ENCODE data around the gene LAMA2. TPM values are rescaled to one million over a fixed set of nuclear protein-coding genes. Genes with fewer than 3 reads are reported as not detected.

LAMA2 gene
- total RNA-seq, 3 donors from 2014 or later (not counting 1 experiment from before 2014, with no cell fraction given), result 2.1 to 5.3 (median 3.6) TPM

DNA sequence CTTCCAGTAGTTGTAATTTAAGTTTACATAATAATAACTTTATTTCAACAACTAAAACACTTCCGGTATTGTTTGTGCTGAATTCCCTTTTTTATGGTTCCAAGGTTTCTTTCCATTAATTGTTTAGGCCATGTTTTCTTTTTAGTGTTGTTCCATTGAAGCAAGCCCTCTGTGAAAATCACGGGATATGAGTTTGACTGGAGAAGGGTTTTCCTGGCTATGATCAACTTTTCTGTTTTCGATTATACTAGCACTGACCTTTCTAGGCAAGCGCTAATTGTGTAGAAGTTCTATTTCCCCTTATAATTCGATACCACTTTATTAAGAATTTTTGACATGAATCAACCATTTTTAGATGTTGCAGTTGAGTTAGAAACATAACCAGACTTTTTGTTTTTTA lies 2.4 kb downstream of the LAMA2 start:
- Mint-ChIP-seq H3K4me3 (no peak overlapping the region), H3K27me3 (ENCODE audit: low read depth in 2 of 2) (peaks cover 11 to 18% of the 10 kb centered on the region in 2 donors), H3K9me3 (peaks cover 0 to 3% of the 10 kb centered on the region in 2 donors), H3K27ac (no peak overlapping the region), H3K4me1 (no peaks in the 10 kb centered on the region), H3K36me3 (no peaks in the 10 kb centered on the region)
- 100% methylated on average over 4 of the region's 5 CpGs for WGBS (ENCODE audit: insufficient coverage)
- TF ChIP-seq, protein P1, sequence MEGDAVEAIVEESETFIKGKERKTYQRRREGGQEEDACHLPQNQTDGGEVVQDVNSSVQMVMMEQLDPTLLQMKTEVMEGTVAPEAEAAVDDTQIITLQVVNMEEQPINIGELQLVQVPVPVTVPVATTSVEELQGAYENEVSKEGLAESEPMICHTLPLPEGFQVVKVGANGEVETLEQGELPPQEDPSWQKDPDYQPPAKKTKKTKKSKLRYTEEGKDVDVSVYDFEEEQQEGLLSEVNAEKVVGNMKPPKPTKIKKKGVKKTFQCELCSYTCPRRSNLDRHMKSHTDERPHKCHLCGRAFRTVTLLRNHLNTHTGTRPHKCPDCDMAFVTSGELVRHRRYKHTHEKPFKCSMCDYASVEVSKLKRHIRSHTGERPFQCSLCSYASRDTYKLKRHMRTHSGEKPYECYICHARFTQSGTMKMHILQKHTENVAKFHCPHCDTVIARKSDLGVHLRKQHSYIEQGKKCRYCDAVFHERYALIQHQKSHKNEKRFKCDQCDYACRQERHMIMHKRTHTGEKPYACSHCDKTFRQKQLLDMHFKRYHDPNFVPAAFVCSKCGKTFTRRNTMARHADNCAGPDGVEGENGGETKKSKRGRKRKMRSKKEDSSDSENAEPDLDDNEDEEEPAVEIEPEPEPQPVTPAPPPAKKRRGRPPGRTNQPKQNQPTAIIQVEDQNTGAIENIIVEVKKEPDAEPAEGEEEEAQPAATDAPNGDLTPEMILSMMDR (IDR thresholded peaks at IDR 0.05), result no peak
- no peak overlapping the region for H3K27ac ChIP-seq (ENCODE audit: low read length)
- no peak overlapping the region for H3K4me3 ChIP-seq (ENCODE audit: low read length)
- ATAC-seq, result no peak
- H3K9me3 ChIP-seq (ENCODE audit: control insufficient read depth, insufficient read depth, low read length), result no peaks in the 10 kb centered on the region
- no peak for DNase-seq
- peaks cover 2% of the 10 kb centered on the region for H3K27me3 ChIP-seq (ENCODE audit: control insufficient read depth, insufficient read depth, low read length)
- intact Hi-C loops (cut with micrococcal nuclease), result no loop called here
- H3K4me1 ChIP-seq (ENCODE audit: control insufficient read depth, insufficient read depth, low read length), result no peaks in the 10 kb centered on the region
- no peaks in the 10 kb centered on the region for H3K36me3 ChIP-seq (ENCODE audit: control insufficient read depth, insufficient read depth, low read length)

- no peaks in the 10 kb centered on the region for H3K4me1 ChIP-seq (ENCODE audit: control insufficient read depth, insufficient read depth, low read length)
- DNase-seq, result no peak
- H3K4me1 Mint-ChIP-seq, result no peaks in the 10 kb centered on the region
- no peaks in the 10 kb centered on the region for H3K36me3 Mint-ChIP-seq
- no peaks in the 10 kb centered on the region for H3K36me3 ChIP-seq (ENCODE audit: control insufficient read depth, insufficient read depth, low read length)
- no peaks in the 10 kb centered on the region for H3K9me3 ChIP-seq (ENCODE audit: control insufficient read depth, insufficient read depth, low read length)
- H3K27ac ChIP-seq (ENCODE audit: low read length), result no peak overlapping the region
- ATAC-seq, result no peak
- H3K27me3 Mint-ChIP-seq (ENCODE audit: low read depth in 2 of 2), result peaks cover 11 to 18% of the 10 kb centered on the region in 2 donors
- TF ChIP-seq, protein P1 (IDR thresholded peaks at IDR 0.05), result no peak
- H3K4me3 ChIP-seq (ENCODE audit: low read length), result no peak overlapping the region
- H3K27me3 ChIP-seq (ENCODE audit: control insufficient read depth, insufficient read depth, low read length), result peaks cover 2% of the 10 kb centered on the region
- intact Hi-C loops (cut with micrococcal nuclease), result no loop called here
- H3K27ac Mint-ChIP-seq, result no peak overlapping the region
- H3K4me3 Mint-ChIP-seq, result no peak overlapping the region
- H3K9me3 Mint-ChIP-seq, result peaks cover 0 to 3% of the 10 kb centered on the region in 2 donors
These were observed 3.8 kb downstream of the LAMA2 start for GRCh38 chr6:128886706-128887105.

DNA sequence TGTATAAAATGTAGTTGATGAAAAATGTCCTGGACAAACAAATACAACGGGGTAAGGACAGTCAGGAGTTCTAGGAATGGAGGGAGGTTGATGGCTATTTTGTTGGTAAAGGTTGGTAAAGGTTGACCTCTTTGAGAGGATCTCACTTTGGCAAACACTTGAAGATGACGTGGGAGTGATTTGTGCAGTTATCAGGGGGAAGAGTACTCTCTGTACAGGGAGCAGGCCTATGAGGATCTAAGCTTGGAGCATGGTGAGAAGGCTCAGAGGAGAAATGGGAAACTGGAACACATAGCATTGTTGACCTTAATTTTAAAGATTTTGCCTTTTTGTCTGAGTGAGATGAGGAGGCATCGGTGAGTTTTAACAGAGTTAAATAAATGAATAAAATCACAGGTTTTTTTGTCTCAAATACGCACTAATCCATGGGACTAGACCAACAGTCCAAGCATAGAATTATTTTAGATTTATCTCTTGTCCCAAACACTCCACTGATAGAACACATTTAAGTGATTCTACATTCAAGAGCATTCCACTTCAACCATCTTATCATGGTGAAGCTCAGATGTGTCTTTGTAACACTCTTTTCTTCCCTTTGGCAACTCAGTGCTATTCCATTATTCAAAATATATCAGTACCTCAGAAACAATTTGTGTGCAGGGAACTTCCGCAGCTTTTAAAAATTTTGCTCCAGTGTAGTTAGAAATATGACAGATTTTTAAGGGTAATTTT lies 5.7 kb downstream of the LAMA2 start:
- Histone ChIP-seq H3K27ac (ENCODE audit: low read length) (no peak overlapping the region), H3K36me3 (ENCODE audit: control insufficient read depth, insufficient read depth, low read length) (no peaks in the 10 kb centered on the region), H3K9me3 (ENCODE audit: control insufficient read depth, insufficient read depth, low read length) (no peaks in the 10 kb centered on the region), H3K4me3 (ENCODE audit: low read length) (no peak overlapping the region), H3K27me3 (ENCODE audit: control insufficient read depth, insufficient read depth, low read length) (peaks cover 2% of the 10 kb centered on the region), H3K4me1 (ENCODE audit: control insufficient read depth, insufficient read depth, low read length) (no peaks in the 10 kb centered on the region)
- intact Hi-C loops (cut with micrococcal nuclease), result no loop called here
- H3K36me3 Mint-ChIP-seq, result no peaks in the 10 kb centered on the region
- H3K4me3 Mint-ChIP-seq, result no peak overlapping the region
- no peak for DNase-seq
- H3K4me1 Mint-ChIP-seq, result no peaks in the 10 kb centered on the region
- TF ChIP-seq, protein P1 (IDR thresholded peaks at IDR 0.05), result no peak
- 86% methylated on average over 4 of the region's 5 CpGs for WGBS (ENCODE audit: insufficient coverage)
- no peak overlapping the region for H3K27ac Mint-ChIP-seq
- peaks cover under 1 to 2% of the 10 kb centered on the region in 2 donors for H3K27me3 Mint-ChIP-seq (ENCODE audit: low read depth in 2 of 2)
- H3K9me3 Mint-ChIP-seq, result peaks cover 0 to 3% of the 10 kb centered on the region in 2 donors
- ATAC-seq, result no peak

- H3K36me3 ChIP-seq (ENCODE audit: control insufficient read depth, insufficient read depth, low read length), result no peaks in the 10 kb centered on the region
- H3K27ac ChIP-seq (ENCODE audit: low read length), result no peak overlapping the region
- H3K4me3 ChIP-seq (ENCODE audit: low read length), result no peak overlapping the region
- peaks cover 0 to 3% of the 10 kb centered on the region in 2 donors for H3K9me3 Mint-ChIP-seq
- no peak for DNase-seq
- no peaks in the 10 kb centered on the region for H3K27me3 ChIP-seq (ENCODE audit: control insufficient read depth, insufficient read depth, low read length)
- intact Hi-C loops (cut with micrococcal nuclease), result no loop called here
- 93% methylated on average over 2 of the region's 5 CpGs for WGBS (ENCODE audit: insufficient coverage)
- H3K4me3 Mint-ChIP-seq, result no peak overlapping the region
- no peaks in the 10 kb centered on the region for H3K9me3 ChIP-seq (ENCODE audit: control insufficient read depth, insufficient read depth, low read length)
- ATAC-seq, result no peak
- no peaks in the 10 kb centered on the region for H3K36me3 Mint-ChIP-seq
- TF ChIP-seq, protein P1 (IDR thresholded peaks at IDR 0.05), result no peak
- no peaks in the 10 kb centered on the region for H3K27me3 Mint-ChIP-seq (ENCODE audit: low read depth in 2 of 2)
- H3K4me1 Mint-ChIP-seq, result no peaks in the 10 kb centered on the region
- H3K27ac Mint-ChIP-seq, result no peak overlapping the region
- H3K4me1 ChIP-seq (ENCODE audit: control insufficient read depth, insufficient read depth, low read length), result no peaks in the 10 kb centered on the region
These were observed 6.9 kb downstream of the LAMA2 start for GRCh38 chr6:128889870-128890269.
